Stimulated activated CD4-positive, alpha-beta T cell treated with anti-CD3 and anti-CD28 coated beads, Interleukin-2, amount 100 ng/mL, for 48 hours (primary cell): Measurements from ENCODE around the gene MB.
A peak's percentile ranks its signal among the peaks of the same experiment; 100 is the strongest.
"Not testable (repeated sequence)": the region's sequence is repeated elsewhere in the genome, so short reads cannot be mapped to it uniquely, and the experiment has no call there.

Experiments
- DNase-seq, 2 donors: peaks; one replicate each; pipeline ENCODE4 v3.0.0-alpha.2; 2020

MB gene

DNA sequence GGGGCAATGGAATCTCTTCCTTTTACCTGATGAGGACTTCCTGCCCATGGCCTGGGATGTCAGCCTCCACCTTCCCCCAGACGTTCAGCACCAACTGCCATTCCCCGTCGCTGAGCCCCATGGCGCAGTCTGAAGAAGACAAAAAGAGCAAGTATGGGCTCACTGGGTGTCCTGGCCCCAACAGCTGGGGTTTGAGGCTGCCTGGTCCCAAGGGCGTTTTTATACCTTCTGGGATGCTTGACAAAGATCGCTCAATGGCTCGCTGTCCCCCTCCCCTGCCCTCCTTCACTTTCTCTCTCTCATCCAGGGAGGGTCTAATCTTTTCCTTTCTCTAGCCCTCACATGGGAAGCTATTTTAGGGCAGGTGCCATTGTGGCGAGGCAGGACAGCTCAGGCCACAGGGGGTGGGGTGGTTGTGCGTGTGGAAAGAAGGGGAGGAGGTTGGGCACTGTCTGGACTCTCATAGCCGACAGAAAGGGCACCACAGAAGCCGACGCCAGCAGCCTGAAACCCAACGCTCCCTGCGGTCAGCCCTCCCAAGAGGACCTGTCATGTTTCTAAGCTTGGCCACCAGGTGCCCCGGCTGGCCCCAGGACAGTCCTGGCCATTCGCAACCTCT lies at the start of gene MB:
Gene MB, minus strand, starts transcription at position 193 of the 619 bp plus-strand sequence. Its CDS starts 72 bp downstream, at position 121.
- no peak for DNase-seq

DNA sequence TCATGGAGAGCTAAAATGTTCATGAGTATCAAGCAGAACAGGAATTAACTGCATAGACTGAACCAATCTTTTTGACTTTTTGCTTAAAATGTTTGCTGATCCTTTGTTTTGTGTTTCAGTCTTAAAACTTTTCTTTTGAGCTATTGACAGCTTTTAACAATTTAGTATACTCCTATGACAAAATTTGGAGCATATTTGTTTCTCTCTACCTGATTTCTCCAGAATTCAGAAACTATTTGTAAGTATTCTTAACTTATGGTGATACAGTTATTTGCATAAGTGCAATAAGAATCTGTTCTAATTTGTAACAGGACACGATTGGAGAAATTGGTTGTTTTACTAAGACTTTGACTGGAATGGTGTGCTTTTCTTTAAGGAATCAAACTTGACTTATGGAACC lies 49.6 kb upstream of the MB start:
- DNase-seq, result not testable (repeated sequence)

DNA sequence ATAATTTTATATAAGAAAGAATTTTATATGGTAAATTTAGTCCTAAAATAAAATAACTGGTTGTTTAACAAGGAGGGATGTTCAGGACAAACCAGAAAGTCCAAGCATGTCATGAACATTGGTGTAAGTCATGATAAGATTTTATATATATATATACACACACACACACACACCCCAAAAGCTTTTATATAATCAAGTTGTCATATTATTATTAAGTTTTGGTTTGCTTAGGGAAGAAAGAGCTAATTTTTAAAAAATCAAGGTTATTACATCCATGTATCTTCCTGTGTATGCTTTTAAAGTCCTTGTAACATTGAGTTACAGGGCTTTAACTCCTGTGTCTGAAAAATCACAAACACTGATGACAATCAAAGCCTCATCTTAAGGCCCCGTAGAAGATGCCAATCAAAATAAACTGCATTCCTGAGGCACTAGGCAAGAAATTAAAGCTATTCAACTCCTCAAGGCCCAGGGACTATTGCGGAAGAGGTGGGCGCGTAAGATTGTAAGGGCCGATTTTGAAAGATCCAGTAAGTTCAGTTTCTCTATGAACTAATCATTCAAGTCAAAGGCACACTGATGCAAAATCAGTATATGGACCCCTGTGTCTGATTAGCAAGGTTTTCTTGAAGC lies 47.9 kb upstream of the MB start:
- DNase-seq, result no peak

GRCh38 chr22:35663371-35663770 lies 46.2 kb upstream of the MB start:
- no peak for DNase-seq

GRCh38 chr22:35662914-35663313 lies 45.8 kb upstream of the MB start:
- DNase-seq, result no peak

DNA sequence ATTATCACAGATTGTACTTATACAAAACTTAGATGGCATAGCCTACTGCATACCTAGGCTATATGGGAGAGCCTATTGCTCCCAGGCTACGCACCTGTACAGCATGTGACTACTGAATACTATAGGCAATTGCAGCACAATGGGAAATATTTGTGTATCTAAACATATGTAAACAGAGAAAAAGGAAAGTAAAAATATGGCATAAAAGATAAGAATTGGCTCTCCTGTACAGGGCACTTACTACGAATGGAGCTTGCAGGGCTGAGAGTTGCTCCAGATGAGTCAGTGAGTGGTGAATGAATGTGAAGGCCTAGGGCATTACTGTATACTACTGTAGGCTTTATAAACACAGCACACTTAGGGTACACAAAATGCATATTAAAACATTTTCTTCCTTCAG lies 44.3 kb upstream of the MB start:
- DNase-seq, result no peak

- DNase-seq, result no peak
Measured at GRCh38 chr22:35660291-35661127, 43.4 kb upstream of the MB start.

DNA sequence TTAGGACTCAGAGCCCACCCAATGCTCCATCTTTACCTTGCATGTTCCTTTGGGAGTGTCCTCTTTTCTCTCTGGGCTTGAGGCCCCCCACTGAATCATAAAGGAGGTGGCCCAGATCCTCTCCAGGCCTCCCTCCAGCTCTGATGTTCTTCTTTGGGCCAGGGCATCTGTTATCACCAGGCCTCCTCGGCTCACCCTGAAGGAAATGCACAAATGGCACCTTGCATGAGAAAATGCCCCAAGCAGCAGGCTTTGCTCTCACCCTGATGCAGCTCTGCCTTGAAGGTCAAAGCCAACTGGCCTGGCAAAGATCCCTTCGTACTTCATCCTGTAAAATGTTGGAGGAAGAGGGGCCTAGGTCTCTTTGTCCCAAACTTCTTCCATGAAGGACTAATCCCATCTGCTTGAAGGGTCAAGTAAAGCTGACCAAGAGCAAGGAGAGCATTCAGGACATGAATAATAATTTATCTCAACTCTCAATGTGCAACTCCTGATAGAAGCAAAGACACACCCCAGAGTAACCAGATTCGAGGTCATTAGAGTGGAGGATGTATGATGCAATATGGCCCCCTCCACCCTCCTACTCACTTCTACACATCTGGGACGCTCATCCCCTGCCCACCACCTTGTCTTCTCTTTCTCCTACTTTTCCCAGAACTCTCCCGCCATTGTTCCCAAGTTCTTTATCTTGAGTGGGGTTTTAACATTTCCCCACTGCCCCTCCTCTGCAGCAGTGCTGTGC lies 40.6 kb upstream of the MB start:
- no peak for DNase-seq

DNA sequence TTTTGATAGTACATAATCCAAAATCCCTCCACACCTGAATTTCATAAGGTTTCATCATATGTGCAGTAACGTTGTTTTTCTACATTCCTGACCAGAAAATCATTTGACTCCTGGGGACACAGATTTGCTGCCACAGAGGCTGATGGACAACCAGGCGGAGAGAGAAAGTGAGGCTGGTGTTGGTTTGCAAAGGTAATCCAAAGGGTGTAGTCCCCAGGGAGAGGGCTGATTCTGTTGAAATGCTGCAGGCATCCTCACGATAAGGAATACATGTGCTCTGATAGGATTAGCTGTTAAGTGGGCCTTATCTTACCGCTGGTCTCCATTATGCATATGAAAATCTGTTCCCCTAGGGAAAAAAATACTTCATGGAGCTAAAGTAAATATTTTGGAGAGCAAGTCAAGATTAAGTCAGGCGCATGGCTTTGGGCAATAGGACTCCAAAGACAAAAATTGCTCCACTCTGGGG lies 39.2 kb upstream of the MB start:
- DNase-seq, result no peak

DNA sequence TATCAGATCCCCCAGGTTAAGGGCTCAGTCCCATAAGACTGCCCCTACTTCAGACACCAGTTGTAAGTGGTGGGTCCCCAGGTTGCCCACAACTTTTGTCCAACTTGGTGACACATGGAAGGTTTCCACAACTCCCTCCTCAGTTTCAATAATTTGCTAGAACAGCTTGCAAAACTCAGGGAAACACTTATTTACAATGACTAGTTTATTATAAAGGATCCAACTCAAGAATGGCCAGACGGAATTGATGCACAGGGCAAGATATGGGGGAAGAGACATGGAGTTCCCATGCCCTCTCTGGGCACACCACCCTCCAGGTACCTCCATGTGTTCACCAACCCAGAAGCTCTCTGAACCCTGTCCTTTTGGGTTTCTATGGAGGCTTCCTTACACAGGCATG lies 36.7 kb upstream of the MB start:
- no peak for DNase-seq

GRCh38 chr22:35651085-35651484 lies 34.0 kb upstream of the MB start:
- no peak for DNase-seq

DNA sequence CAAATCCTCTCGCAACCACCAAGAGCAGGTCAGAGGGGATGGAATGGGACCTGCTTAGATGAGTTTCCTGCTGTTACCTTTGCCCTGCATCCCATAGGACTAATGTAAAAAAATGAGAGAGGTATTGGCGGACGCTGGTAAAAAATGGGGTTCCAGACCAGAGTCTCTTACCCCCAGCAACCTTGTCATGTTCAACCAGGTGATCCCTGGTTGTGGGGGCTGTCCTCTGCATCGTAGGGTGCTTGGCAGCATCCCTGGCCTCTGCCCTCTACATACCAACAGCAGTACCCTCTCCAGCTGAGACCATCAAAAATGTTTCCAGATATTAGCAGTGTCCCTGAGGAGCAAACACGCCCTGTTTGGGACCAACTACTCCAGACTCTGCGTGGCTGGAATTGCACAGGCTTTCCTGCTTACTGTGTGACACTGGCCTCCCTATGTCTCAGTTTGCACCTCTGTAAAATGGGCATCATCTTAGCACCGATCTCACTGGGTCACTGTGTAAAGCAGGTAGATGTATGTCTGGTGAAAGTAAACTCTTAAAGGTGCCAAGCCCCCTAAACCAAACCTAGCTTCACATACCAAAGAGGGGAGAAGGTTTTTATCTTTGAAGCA lies 32.6 kb upstream of the MB start:
- no peak for DNase-seq

DNA sequence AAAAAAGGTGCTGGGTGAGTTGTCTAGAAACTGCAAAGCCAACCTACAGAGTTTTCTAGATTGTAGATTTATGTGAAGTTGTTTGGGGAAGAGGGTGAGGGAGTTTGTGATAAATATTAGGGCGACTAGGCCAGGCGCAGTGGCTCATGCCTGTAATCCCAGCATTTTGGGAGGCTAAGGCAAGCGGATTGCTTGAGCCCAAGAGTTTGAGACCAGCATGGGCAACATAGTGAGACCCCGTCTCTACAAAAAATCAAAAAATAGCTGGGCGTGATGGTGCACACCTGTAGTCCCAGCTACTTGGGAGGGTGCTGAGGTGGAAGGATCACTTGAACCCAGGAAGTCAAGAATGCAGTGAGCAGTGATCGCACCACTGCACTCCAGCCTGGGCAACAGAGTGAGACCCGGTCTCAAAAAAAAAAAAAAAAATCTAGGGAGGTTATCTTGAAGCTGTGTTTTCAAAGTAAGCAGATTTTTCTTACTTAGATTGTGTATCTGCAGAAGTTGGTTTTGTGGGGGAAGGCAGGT lies 32.0 kb upstream of the MB start:
- DNase-seq, result no peak

DNA sequence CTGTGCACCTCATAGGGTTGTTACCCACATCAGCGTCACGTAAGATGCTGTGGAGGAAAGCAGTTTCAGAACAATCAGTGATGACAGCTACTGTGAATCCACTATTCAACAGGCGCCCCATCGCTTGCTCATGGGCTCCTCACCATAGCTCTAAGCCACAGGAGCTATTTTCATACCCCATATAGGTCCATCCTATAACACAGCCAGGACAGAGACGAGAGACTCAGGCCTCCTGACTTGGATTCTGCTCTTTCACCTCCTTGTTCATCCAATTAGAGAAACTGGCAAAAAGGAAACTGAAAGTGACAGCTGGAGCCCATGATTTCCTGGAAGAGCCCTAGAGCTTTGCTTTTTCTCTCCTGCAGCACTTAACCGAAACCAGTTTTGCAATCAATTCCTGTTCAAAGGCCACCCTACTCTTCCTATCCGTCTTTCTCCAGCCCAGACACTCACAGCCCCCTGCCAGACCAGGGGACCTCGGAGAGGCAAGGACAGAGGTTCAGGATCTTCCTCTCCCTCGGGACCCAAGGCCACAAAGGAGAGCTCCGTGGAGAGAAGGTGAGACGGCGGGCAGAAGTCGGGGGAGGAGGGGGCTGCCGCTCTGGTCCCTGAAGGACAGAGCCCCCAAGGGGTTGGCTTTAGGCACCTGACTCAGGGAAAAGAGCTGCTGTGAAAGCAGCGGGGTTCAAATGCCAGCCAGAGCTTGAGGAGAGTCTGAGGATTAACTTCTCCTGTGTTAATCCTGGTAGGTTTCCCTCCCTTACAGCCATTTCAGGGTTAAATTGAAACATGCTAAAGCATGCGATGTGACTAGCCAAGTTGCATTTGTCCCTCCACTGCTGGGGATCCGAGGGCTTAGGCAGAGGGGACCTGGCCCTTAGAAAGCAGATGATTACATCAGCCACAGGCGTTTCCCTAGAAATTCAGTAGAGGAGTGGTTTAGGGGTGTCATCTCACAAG lies 31.2 kb upstream of the MB start, which contains the start of gene APOL6:
Gene APOL6, plus strand, starts transcription at position 381 of the 960 bp plus-strand sequence. CDS start 7,980 bp downstream, outside the sequence.
- DNase-seq, result peak; percentile 54 to 55

GRCh38 chr22:35645646-35646045 lies 28.5 kb upstream of the MB start:
- no peak for DNase-seq

GRCh38 chr22:35643991-35644390 lies 26.9 kb upstream of the MB start:
- DNase-seq, result no peak

DNA sequence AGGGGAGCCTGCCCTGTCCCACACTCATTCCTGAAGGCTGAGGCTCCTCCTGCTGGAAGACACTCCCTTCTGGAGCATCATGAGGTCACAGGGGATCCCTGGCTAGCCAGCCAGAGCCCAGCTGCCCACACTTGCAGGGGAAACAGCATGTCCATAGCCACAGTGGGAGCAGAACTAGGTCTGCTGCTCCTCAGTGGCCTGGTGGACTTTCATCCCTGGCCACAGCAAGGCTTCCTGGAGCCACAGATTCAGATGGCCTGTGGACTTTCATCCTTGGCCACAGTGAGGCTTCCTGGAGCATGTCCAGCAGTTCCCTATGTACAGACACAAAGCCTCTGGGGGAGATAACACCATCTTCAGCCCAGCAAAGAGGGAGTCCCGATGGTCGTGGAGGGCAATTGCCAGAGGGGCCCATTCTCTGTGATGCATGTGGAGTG lies 25.2 kb upstream of the MB start:
- DNase-seq, result no peak

- no peak for DNase-seq
Measured at GRCh38 chr22:35641494-35642120, 24.5 kb upstream of the MB start.

- DNase-seq, result no peak
Measured at GRCh38 chr22:35638410-35638809, 21.3 kb upstream of the MB start.

GRCh38 chr22:35638001-35638400 lies 20.9 kb upstream of the MB start:
- DNase-seq, result no peak

GRCh38 chr22:35637254-35637653 lies 20.1 kb upstream of the MB start:
- DNase-seq, result no peak
